ENCODE results near the gene OR9A4. TPM values are rescaled to one million over a fixed set of nuclear protein-coding genes. Genes with fewer than 3 reads are reported as not detected.

The OR9A4 gene
- total and polyA plus RNA-seq, 5 donors from 2014 or later, result not detected

Other genes starting within 250 kb of the OR9A4 start
- gene DENND11, start 214.2 kb upstream of the OR9A4 start, total RNA-seq, result 47.7 TPM
- gene DENND11, start 214.2 kb upstream of the OR9A4 start, polyA plus RNA-seq, result 10 to 100 TPM; 10.8 to 14.5 (median 11.1) TPM
- gene WEE2, start 208.0 kb upstream of the OR9A4 start, total RNA-seq, result not detected
- gene WEE2, start 208.0 kb upstream of the OR9A4 start, polyA plus RNA-seq, result not detected
- gene SSBP1, start 178.0 kb upstream of the OR9A4 start, total RNA-seq, result 77.4 TPM
- gene SSBP1, start 178.0 kb upstream of the OR9A4 start, polyA plus RNA-seq, result 100 to 1,000 TPM; 286 to 331 (median 305) TPM
- gene TAS2R3, start 152.3 kb upstream of the OR9A4 start, total RNA-seq, result 0.59 TPM
- not detected for gene TAS2R3, start 152.3 kb upstream of the OR9A4 start, polyA plus RNA-seq
- gene TAS2R4, start 139.7 kb upstream of the OR9A4 start, total RNA-seq, result 0.32 TPM
- not detected for gene TAS2R4, start 139.7 kb upstream of the OR9A4 start, polyA plus RNA-seq
- 0.57 TPM for gene TAS2R5, start 126.2 kb upstream of the OR9A4 start, total RNA-seq
- gene TAS2R5, start 126.2 kb upstream of the OR9A4 start, polyA plus RNA-seq, result under 1 TPM in 3 of 4 donors, not detected in 1; 0.15 to 0.30 (median 0.22) TPM
- not detected for gene PRSS37, start 74.9 kb upstream of the OR9A4 start, total RNA-seq
- not detected for gene PRSS37, start 74.9 kb upstream of the OR9A4 start, polyA plus RNA-seq
- gene CLEC5A, start 30.6 kb downstream of the OR9A4 start, total RNA-seq, result not detected
- gene CLEC5A, start 30.6 kb downstream of the OR9A4 start, polyA plus RNA-seq, result not detected
- gene TAS2R38, start 57.4 kb downstream of the OR9A4 start, total RNA-seq, result not detected
- not detected for gene TAS2R38, start 57.4 kb downstream of the OR9A4 start, polyA plus RNA-seq
- gene MGAM, start 79.5 kb downstream of the OR9A4 start, total RNA-seq, result not detected
- not detected for gene MGAM, start 79.5 kb downstream of the OR9A4 start, polyA plus RNA-seq
- not detected for gene MGAM2, start 195.3 kb downstream of the OR9A4 start, total RNA-seq
- not detected for gene MGAM2, start 195.3 kb downstream of the OR9A4 start, polyA plus RNA-seq

Measured in CD4-positive, CD25-positive, alpha-beta regulatory T cell (primary cell).